ENCODE data around the gene SAMD4B. TPM values are rescaled to one million over a fixed set of nuclear protein-coding genes. Genes with fewer than 3 reads are reported as not detected.
A peak's percentile ranks its signal among the peaks of the same experiment; 100 is the strongest.

The SAMD4B gene
- total and polyA plus RNA-seq, 9 of the 15 experiments (the other 6 are each of a cell fraction or from before 2014, with no cell fraction given): 3.4 to 90.5 (median 38.0) TPM

DNA sequence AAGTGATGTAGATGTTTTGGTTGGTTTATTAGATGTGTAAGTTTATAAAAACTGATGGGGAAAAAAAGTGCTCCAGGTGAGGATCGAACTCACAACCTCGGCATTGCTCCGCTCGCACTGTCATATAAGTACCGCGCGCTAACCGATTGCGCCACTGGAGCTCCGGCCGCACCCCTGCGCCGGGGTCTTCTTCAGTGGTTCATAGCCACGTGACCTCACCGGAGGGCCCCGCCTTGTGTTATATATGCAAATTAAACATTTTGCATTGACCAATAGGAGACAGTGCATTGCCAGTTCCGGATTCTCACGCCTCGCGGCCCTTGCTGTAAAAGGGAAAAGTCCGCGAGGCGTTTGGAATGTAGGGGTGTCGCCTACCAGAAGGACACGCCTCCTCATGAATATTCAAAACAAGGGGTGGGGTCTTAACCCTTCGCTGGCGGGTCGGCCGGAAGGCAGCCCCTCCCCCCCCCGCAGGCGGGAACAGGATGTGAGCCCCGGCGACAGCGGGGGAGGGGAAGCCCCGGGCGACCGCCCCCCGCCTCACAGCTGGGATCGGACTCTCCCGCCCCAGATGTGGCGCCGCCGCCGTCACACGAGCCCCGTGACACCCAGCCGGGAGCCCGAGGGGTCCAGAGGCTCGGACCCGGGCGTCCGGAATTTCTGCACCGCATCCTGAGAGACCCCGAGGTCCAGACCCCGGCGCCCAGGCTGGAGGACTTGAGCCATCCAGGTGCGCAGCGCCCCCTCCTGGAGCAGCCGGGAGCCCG lies 70.1 kb downstream of the SAMD4B start, which contains the start of gene PLEKHG2 (continued):
- TF ChIP-seq, protein P1, sequence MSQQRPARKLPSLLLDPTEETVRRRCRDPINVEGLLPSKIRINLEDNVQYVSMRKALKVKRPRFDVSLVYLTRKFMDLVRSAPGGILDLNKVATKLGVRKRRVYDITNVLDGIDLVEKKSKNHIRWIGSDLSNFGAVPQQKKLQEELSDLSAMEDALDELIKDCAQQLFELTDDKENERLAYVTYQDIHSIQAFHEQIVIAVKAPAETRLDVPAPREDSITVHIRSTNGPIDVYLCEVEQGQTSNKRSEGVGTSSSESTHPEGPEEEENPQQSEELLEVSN (IDR thresholded peaks at IDR 0.05; ENCODE audit: borderline replicate concordance in 1 of 2, extremely low read depth in 1 of 2, insufficient read depth in 1 of 2, insufficient read length in 1 of 2, low read depth in 1 of 2, low read length in 1 of 2, poor library complexity in 1 of 2, severe bottlenecking in 1 of 2): peak in 1 of 2 experiments; percentile 74
- TF ChIP-seq NFRKB (IDR thresholded peaks at IDR 0.05; ENCODE audit: low read depth) (no peak), CCAR2 (IDR thresholded peaks at IDR 0.05; ENCODE audit: low read depth, low read length) (no peak), GTF2E2 (tag; IDR thresholded peaks at IDR 0.05) (no peak; the same call in none of the 2 replicates), HDAC2 (IDR thresholded peaks at IDR 0.05) (0 out of 2 replicates have a peak, but pooled peaks have one; percentile 30), NR3C1 (CRISPR knock-in tag; IDR thresholded peaks at IDR 0.05) (no peak), ZFPM2 (CRISPR knock-in tag; IDR thresholded peaks at IDR 0.05) (no peak), MED1 (CRISPR knock-in tag; IDR thresholded peaks at IDR 0.05; ENCODE audit: borderline replicate concordance) (no peak), ZNF778 (CRISPR knock-in tag; IDR thresholded peaks at IDR 0.05) (no peak), ZC3H4 (CRISPR knock-in tag; IDR thresholded peaks at IDR 0.05; ENCODE audit: borderline replicate concordance) (no peak), THRAP3 (IDR thresholded peaks at IDR 0.05; ENCODE audit: borderline replicate concordance) (no peak), TRIM24 (IDR thresholded peaks at IDR 0.05) (peak in 1 of 2 experiments; percentile 75; a peak in 3 of 4 replicates), FOXK2 (conservative IDR thresholded peaks at IDR 0.05 in 1 of 2, IDR thresholded peaks at IDR 0.05 in 1 of 2; ENCODE audit: low read depth in 2 of 2) (peak; percentile 85 to 88), ZNF696 (CRISPR knock-in tag; conservative IDR thresholded peaks at IDR 0.05) (no peak), ZBTB11 (CRISPR knock-in tag; IDR thresholded peaks at IDR 0.05) (peak in 1 of 3 experiments; percentile 85; a peak in 2 of 6 replicates), KDM1A (IDR thresholded peaks at IDR 0.05) (peak in 1 of 2 experiments; percentile 55; a peak in 1 of 4 replicates), THRB (CRISPR knock-in tag; conservative IDR thresholded peaks at IDR 0.05) (0 out of 2 replicates have a peak, but pooled peaks have one; percentile 36), SUPT5H (IDR thresholded peaks at IDR 0.05) (peak; percentile 68), TAF15 (IDR thresholded peaks at IDR 0.05; ENCODE audit: low read depth, low read length) (no peak), MTA1 (IDR thresholded peaks at IDR 0.05; ENCODE audit: borderline replicate concordance) (peak; percentile 45; the same call in 1 of the 2 replicates)
- TF ChIP-seq, protein P2, sequence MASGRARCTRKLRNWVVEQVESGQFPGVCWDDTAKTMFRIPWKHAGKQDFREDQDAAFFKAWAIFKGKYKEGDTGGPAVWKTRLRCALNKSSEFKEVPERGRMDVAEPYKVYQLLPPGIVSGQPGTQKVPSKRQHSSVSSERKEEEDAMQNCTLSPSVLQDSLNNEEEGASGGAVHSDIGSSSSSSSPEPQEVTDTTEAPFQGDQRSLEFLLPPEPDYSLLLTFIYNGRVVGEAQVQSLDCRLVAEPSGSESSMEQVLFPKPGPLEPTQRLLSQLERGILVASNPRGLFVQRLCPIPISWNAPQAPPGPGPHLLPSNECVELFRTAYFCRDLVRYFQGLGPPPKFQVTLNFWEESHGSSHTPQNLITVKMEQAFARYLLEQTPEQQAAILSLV (tag; IDR thresholded peaks at IDR 0.05): peak; percentile 92

Data from K562 (cell line).